H1 (cell line): Measurements from ENCODE around the gene ALK. TPM values are rescaled to one million over a fixed set of nuclear protein-coding genes. Genes with fewer than 3 reads are reported as not detected.

Experiments used
- CTCF ChIA-PET: fragments of 300-600 bp; sonication (Branson Sonifier 250); formaldehyde crosslinking; loops from one replicate; lab custom pipeline; 2021; ENCODE audit not compliant: partially characterized antibody; lab: Charles Lee
- POLR2A ChIA-PET: fragments of 300-600 bp; sonication (Branson Sonifier 250); formaldehyde crosslinking; loops from one replicate; lab custom pipeline; 2021; ENCODE audit warnings: inconsistent platforms; ENCODE audit not compliant: partially characterized antibody; lab: Charles Lee
- DNase-seq, 2 experiments: peaks; one replicate each; pipeline versions ENCODE4 v3.0.0 to v3.0.0-alpha.2; 2010 to 2022; ENCODE audit warnings: low spot score in 2 of 2, low read depth in 1 of 2, mixed read lengths in 1 of 2
- FAIRE-seq: peaks from 2 replicates; lab custom pipeline; 2011; peaks lifted over from hg19 to GRCh38; lab: Jason Lieb, UNC
- H2AFZ ChIP-seq: 2 replicates; pipeline ENCODE4 v1.8.1; 2012; ENCODE audit warnings: low read length, inconsistent platforms
- H2AK5ac ChIP-seq: 2 replicates; pipeline ENCODE4 v1.6.1; 2013; ENCODE audit warnings: low read depth, low read length
- H2BK120ac ChIP-seq: replicated peaks from 2 replicates; pipeline ENCODE3; 2013; ENCODE audit warnings: low read depth, low read length, inconsistent platforms
- H2BK12ac ChIP-seq: 2 replicates; pipeline ENCODE4 v1.6.1; 2013; ENCODE audit warnings: low read depth, low read length
- H2BK15ac ChIP-seq: 2 replicates; pipeline ENCODE4 v1.6.1; 2013; ENCODE audit warnings: low read length
- H2BK20ac ChIP-seq: 2 replicates; pipeline ENCODE4 v1.6.1; 2013; ENCODE audit warnings: low read length
- H2BK5ac ChIP-seq: 2 replicates; pipeline ENCODE4 v1.6.1; 2013; ENCODE audit warnings: low read depth, low read length
- H3K14ac ChIP-seq: 2 replicates; pipeline ENCODE4 v1.6.1; 2013; ENCODE audit warnings: inconsistent platforms; ENCODE audit not compliant: insufficient read length
- H3K18ac ChIP-seq: 2 replicates; pipeline ENCODE4 v1.6.1; 2013; ENCODE audit warnings: low read length; ENCODE audit errors: extremely low read depth
- H3K23ac ChIP-seq: 2 replicates; pipeline ENCODE4 v1.6.1; 2013; ENCODE audit warnings: inconsistent platforms; ENCODE audit not compliant: insufficient read length
- H3K23me2 ChIP-seq: 2 replicates; pipeline ENCODE4 v1.6.1; 2013; ENCODE audit warnings: low read depth, low read length
- H3K27ac ChIP-seq: 2 replicates; pipeline ENCODE4 v1.6.1; 2011; ENCODE audit warnings: low read depth, low read length, inconsistent platforms
- H3K27me3 ChIP-seq, 4 experiments: replicated peaks in 1 of 4; 1 replicate in 1 of 4; 2 replicates in 3 of 4; pipeline versions ENCODE4 v1.6.1 to v1.8.1; 2011 to 2013; ENCODE audit warnings: low read length in 3 of 4, mild to moderate bottlenecking in 3 of 4, inconsistent platforms in 2 of 4, mixed read lengths in 2 of 4, moderate library complexity in 1 of 4; ENCODE audit not compliant: control insufficient read depth in 3 of 4, insufficient read depth in 3 of 4; ENCODE audit errors: extremely low read depth in 1 of 4
- H3K36me3 ChIP-seq, 4 experiments: 2 replicates each; pipeline versions ENCODE4 v1.6.1 to v1.8.1; 2011 to 2013; ENCODE audit warnings: mild to moderate bottlenecking in 4 of 4, low read length in 3 of 4, moderate library complexity in 2 of 4, control low read depth in 1 of 4, inconsistent platforms in 1 of 4; ENCODE audit not compliant: insufficient read depth in 4 of 4, control insufficient read depth in 2 of 4
- H3K4ac ChIP-seq: replicated peaks from 2 replicates; pipeline ENCODE3; 2013; ENCODE audit warnings: low read length, low read depth, mixed read lengths, inconsistent platforms; ENCODE audit not compliant: insufficient read length
- H3K4me1 ChIP-seq, 4 experiments: replicated peaks in 1 of 4; 1 replicate in 1 of 4; 2 replicates in 3 of 4; pipeline versions ENCODE4 v1.6.1 to v1.8.1; 2011 to 2013; ENCODE audit warnings: low read length in 3 of 4, inconsistent platforms in 2 of 4, mixed read lengths in 1 of 4; ENCODE audit not compliant: insufficient read depth in 4 of 4, control insufficient read depth in 3 of 4
- H3K4me2 ChIP-seq, 2 experiments: 2 replicates each; pipeline versions ENCODE4 v1.6.1 to v1.8.1; 2011 to 2013; ENCODE audit warnings: low read depth in 2 of 2, low read length in 2 of 2, control low read depth in 1 of 2, inconsistent platforms in 1 of 2, mild to moderate bottlenecking in 1 of 2; ENCODE audit not compliant: insufficient read depth in 1 of 2
- H3K4me3 ChIP-seq, 4 experiments: fragments of 200-600, 300-600 bp in 1 of 4; sonication (generic), shearing (Covaris generic), sonication (Bioruptor Twin) in 1 of 4; 2 replicates each; pipeline versions ENCODE4 v1.5.1 to v1.8.1; 2011 to 2016; ENCODE audit warnings: low read length in 4 of 4, low read depth in 3 of 4, control low read depth in 2 of 4, inconsistent platforms in 2 of 4, mild to moderate bottlenecking in 2 of 4, mixed read lengths in 1 of 4, moderate library complexity in 1 of 4; ENCODE audit not compliant: insufficient read depth in 2 of 4; ENCODE audit errors: extremely low read depth in 1 of 4
- H3K56ac ChIP-seq: replicated peaks from 2 replicates; pipeline ENCODE3; 2013; ENCODE audit warnings: low read depth, mild to moderate bottlenecking, mixed read lengths, low read length, inconsistent platforms; ENCODE audit not compliant: insufficient read length
- H3K79me1 ChIP-seq: 2 replicates; pipeline ENCODE4 v1.6.1; 2013; ENCODE audit warnings: low read depth, low read length, control low read depth
- H3K79me2 ChIP-seq, 2 experiments: 2 replicates each; pipeline versions ENCODE4 v1.6.1 to v1.8.1; 2012 to 2013; ENCODE audit warnings: low read length in 2 of 2, mild to moderate bottlenecking in 2 of 2, inconsistent platforms in 1 of 2; ENCODE audit not compliant: insufficient read depth in 2 of 2, control insufficient read depth in 1 of 2
- H3K9ac ChIP-seq, 4 experiments: replicated peaks in 1 of 4; 1 replicate in 1 of 4; 2 replicates in 3 of 4; pipeline versions ENCODE4 v1.6.1 to v1.8.1; 2011 to 2013; ENCODE audit warnings: low read depth in 3 of 4, low read length in 3 of 4, control low read depth in 2 of 4, mild to moderate bottlenecking in 2 of 4, moderate library complexity in 2 of 4, inconsistent platforms in 1 of 4; ENCODE audit errors: extremely low read depth in 1 of 4
- H3K9me3 ChIP-seq, 2 experiments: 2 replicates each; pipeline versions ENCODE4 v1.6.1 to v1.8.1; 2012 to 2013; ENCODE audit warnings: mild to moderate bottlenecking in 2 of 2, moderate library complexity in 2 of 2, control low read depth in 1 of 2, inconsistent platforms in 1 of 2, low read depth in 1 of 2, low read length in 1 of 2, mixed read lengths in 1 of 2; ENCODE audit not compliant: insufficient read depth in 2 of 2
- H4K20me1 ChIP-seq, 2 experiments: replicated peaks in 1 of 2; 2 replicates each; pipeline versions ENCODE3 to v1.8.1; 2011 to 2013; ENCODE audit warnings: inconsistent platforms in 2 of 2, low read length in 2 of 2, mild to moderate bottlenecking in 1 of 2; ENCODE audit not compliant: insufficient read depth in 2 of 2, control insufficient read depth in 1 of 2
- H4K5ac ChIP-seq: 2 replicates; pipeline ENCODE4 v1.6.1; 2013; ENCODE audit warnings: low read length, low read depth, mixed read lengths, inconsistent platforms; ENCODE audit not compliant: insufficient read length
- H4K8ac ChIP-seq: 2 replicates; pipeline ENCODE4 v1.8.0; 2013; ENCODE audit warnings: mild to moderate bottlenecking, moderate library complexity, low read length, inconsistent platforms; ENCODE audit not compliant: insufficient read depth; ENCODE audit errors: extremely low read depth
- H4K91ac ChIP-seq: replicated peaks from 2 replicates; pipeline ENCODE3; 2013; ENCODE audit warnings: low read length, mixed read lengths, inconsistent platforms; ENCODE audit not compliant: insufficient read length
- BRCA1 ChIP-seq: IDR thresholded peaks from 2 replicates; pipeline ENCODE4 v1.6.1; 2012; ENCODE audit warnings: low read depth, low read length, improper control_type of control experiment
- CHD2 ChIP-seq: IDR thresholded peaks from 2 replicates; pipeline ENCODE4 v1.6.1; 2012; ENCODE audit warnings: low read length, improper control_type of control experiment
- CTBP2 ChIP-seq: IDR thresholded peaks from 2 replicates; pipeline ENCODE4 v1.7.0; 2011; ENCODE audit warnings: borderline replicate concordance, mild to moderate bottlenecking, moderate library complexity, mixed read lengths, low read length; ENCODE audit not compliant: insufficient read depth, insufficient read length
- EGR1 ChIP-seq: IDR thresholded peaks from 2 replicates; pipeline ENCODE4 v1.6.1; 2011; ENCODE audit warnings: low read depth, low read length, borderline replicate concordance
- EP300 ChIP-seq, 2 experiments: IDR thresholded peaks; 1 replicate in 1 of 2; 2 replicates in 1 of 2; pipeline ENCODE4 v1.6.1; 2011 to 2012; ENCODE audit warnings: low read depth in 2 of 2, low read length in 2 of 2, mild to moderate bottlenecking in 2 of 2, borderline replicate concordance in 1 of 2, inconsistent platforms in 1 of 2, moderate library complexity in 1 of 2
- KDM4A ChIP-seq: IDR thresholded peaks from one replicate; pipeline ENCODE4 v1.7.1; 2012; ENCODE audit warnings: low read depth, mild to moderate bottlenecking, moderate library complexity, low read length, inconsistent platforms; ENCODE audit not compliant: severe bottlenecking
- KDM5A ChIP-seq: fragments of 200-600 bp; IDR thresholded peaks from 2 replicates; pipeline ENCODE4 v1.7.1; 2012; ENCODE audit warnings: mild to moderate bottlenecking, low read length, inconsistent platforms, mixed read lengths
- PHF8 ChIP-seq: fragments of 200-600 bp; sonication (generic); conservative IDR thresholded peaks from 2 replicates; pipeline ENCODE4 v1.7.1; 2012; ENCODE audit warnings: low read depth, mild to moderate bottlenecking, inconsistent platforms, low read length, moderate library complexity
- POU5F1 ChIP-seq: IDR thresholded peaks from 2 replicates; pipeline ENCODE4 v1.6.1; 2011; ENCODE audit warnings: low read depth, mild to moderate bottlenecking, low read length, moderate library complexity
- RBBP5 ChIP-seq: IDR thresholded peaks from 2 replicates; pipeline ENCODE4 v1.7.1; 2012; ENCODE audit warnings: low read depth, mild to moderate bottlenecking, inconsistent platforms, low read length, moderate library complexity, borderline replicate concordance
- RXRA ChIP-seq: IDR thresholded peaks from 2 replicates; pipeline ENCODE4 v1.6.1; 2011; ENCODE audit warnings: low read depth, mild to moderate bottlenecking, low read length, moderate library complexity; ENCODE audit not compliant: insufficient read depth
- SRF ChIP-seq: IDR thresholded peaks from 2 replicates; pipeline ENCODE4 v1.6.1; 2011; ENCODE audit warnings: mild to moderate bottlenecking, low read depth, low read length, moderate library complexity
- TAF1 ChIP-seq: IDR thresholded peaks from 2 replicates; pipeline ENCODE4 v1.6.1; 2011; ENCODE audit warnings: mild to moderate bottlenecking, low read depth, low read length
- WGBS, 2 experiments: shearing (Covaris generic) in 1 of 2; methylation state at CpG; one replicate each; pipeline versions ENCODE4 v1.1.6 to v1.1.7; 2013 to 2015; ENCODE audit warnings: low lambda C conversion rate in 2 of 2, mixed read lengths in 2 of 2, inconsistent platforms in 1 of 2, low coverage in 1 of 2, missing lambda C conversion rate in 1 of 2; ENCODE audit not compliant: insufficient replicate concordance in 2 of 2, insufficient coverage in 1 of 2, insufficient read length in 1 of 2; ENCODE audit errors: extremely low coverage in 1 of 2, missing lambda C conversion rate in 1 of 2; 5-methylcytosine and 5-hydroxymethylcytosine counted together
- polyA plus RNA-seq, 7 experiments: library from polyadenylated mRNA; depleted of rRNA in 3 of 7; stranded (reverse) in 5 of 7; unstranded in 2 of 7; fragments of >200 nt in 5 of 7; fragments of 200-250 nt in 2 of 7; gene quantifications; 1 replicate in 5 of 7; 2 replicates in 1 of 7; 4 replicates in 1 of 7; pipeline versions ENCODE4 v1.2.1 to v1.2.3, GENCODE V29; 2011 to 2013; ENCODE audit warnings: missing spikeins in 2 of 7, mixed read lengths in 2 of 7
- total RNA-seq: library from RNA; stranded (reverse); fragmentation: NEBNext Ultra II Directional; extraction: Animal tissue kit (Norgen Biotek cat#: 25700); gene quantifications from 2 replicates; pipeline ENCODE4 v1.2.1, GENCODE V29; 2021
- TF ChIP-seq, protein P1 (sequence below): IDR thresholded peaks from 2 replicates; pipeline ENCODE4 v1.6.1; 2011; ENCODE audit warnings: low read length, improper control_type of control experiment

ALK gene
- total and polyA plus RNA-seq, 2 of the 8 experiments (the other 6 are each of a cell fraction or from before 2014, with no cell fraction given), result 0.02 to 0.09 TPM

DNA sequence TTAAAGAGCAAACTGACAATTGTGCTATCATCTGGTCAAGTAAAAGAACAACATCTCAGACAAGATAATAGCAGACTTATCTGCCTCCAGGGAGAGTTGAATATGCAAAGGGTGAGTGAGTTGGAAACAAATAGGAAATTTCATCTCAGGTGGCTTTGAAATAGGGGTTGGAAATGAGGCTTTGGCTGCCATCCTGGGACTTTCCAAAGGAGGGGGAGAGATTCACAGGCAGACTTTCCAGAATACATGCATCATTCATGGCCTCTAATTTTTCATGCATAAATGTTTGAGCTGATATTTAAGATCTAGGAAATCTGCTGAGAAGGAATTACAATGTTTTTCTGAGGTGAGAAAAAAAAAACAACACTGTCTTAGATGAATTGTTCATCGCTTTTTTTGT, 300.5 kb downstream of the ALK start:
- Histone ChIP-seq H4K20me1 (no peaks in the 10 kb centered on the region), H2BK12ac (no peak overlapping the region), H3K79me1 (no peaks in the 10 kb centered on the region), H3K27ac (no peak overlapping the region), H3K9ac (no peak overlapping the region), H3K56ac (no peak overlapping the region), H3K18ac (no peak overlapping the region), H3K4ac (no peak overlapping the region), H3K4me3 (no peak overlapping the region), H3K79me2 (no peaks in the 10 kb centered on the region), H3K14ac (no peak overlapping the region), H3K23ac (no peak overlapping the region), H4K8ac (no peak overlapping the region), H2BK5ac (no peak overlapping the region), H2BK15ac (no peak overlapping the region), H3K9me3 (peaks cover 0 to 3% of the 10 kb centered on the region in 2 experiments; a peak in 1 of 4 replicates), H2AFZ (no peak overlapping the region), H2BK120ac (no peak overlapping the region), H3K23me2 (no peaks in the 10 kb centered on the region), H4K91ac (no peak overlapping the region), H4K5ac (no peak overlapping the region), H3K36me3 (no peaks in the 10 kb centered on the region), H2AK5ac (no peak overlapping the region), H3K27me3 (no peaks in the 10 kb centered on the region), H2BK20ac (no peak overlapping the region), H3K4me1 (no peaks in the 10 kb centered on the region; a peak in 1 of 7 replicates), H3K4me2 (no peak overlapping the region)
- POLR2A ChIA-PET, result no interaction called here
- WGBS, 2 experiments, result 92% methylated on average over 1 of the region's 1 CpG; no CpG with 5 or more reads in 1 of the 2 experiments
- CTCF ChIA-PET, result no interaction called here
- FAIRE-seq (no peak), DNase-seq (no peak)
- TF ChIP-seq EP300 (IDR thresholded peaks at IDR 0.05; ENCODE audit: borderline replicate concordance in 1 of 2, low read depth in 2 of 2, low read length in 2 of 2) (no peak), KDM4A (no peak), CTBP2 (no peak), RBBP5 (no peak), PHF8 (no peak), POU5F1 (no peak), EGR1 (no peak), SRF (no peak), BRCA1 (no peak), RXRA (no peak), KDM5A (no peak), CHD2 (no peak), TAF1 (no peak)
- TF ChIP-seq, protein P1, sequence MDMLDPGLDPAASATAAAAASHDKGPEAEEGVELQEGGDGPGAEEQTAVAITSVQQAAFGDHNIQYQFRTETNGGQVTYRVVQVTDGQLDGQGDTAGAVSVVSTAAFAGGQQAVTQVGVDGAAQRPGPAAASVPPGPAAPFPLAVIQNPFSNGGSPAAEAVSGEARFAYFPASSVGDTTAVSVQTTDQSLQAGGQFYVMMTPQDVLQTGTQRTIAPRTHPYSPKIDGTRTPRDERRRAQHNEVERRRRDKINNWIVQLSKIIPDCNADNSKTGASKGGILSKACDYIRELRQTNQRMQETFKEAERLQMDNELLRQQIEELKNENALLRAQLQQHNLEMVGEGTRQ, result no peak
